HepG2 (cell line): ENCODE results near the gene RASGRF1. TPM values are rescaled to one million over a fixed set of nuclear protein-coding genes. Genes with fewer than 3 reads are reported as not detected.

ENCODE experiments used
- ATAC-seq: fragments of 200-7000 bp; cut with Tn5 transposase; 3 replicates; pipeline ENCODE4 v1.9.1; 2020; ENCODE audit warnings: mild to moderate bottlenecking, moderate library complexity
- BruUV-seq: library from RNA; stranded (reverse); fragments of 400-500 nt; replicated peaks from 2 replicates; lab custom pipeline; 2021; lab: Mats Ljungman, UMichigan
- CTCF ChIA-PET: fragments of 300-600 bp; formaldehyde crosslinking; extraction: SDS; loops from one replicate; lab custom pipeline; 2021; ENCODE audit warnings: low total read pairs, inconsistent platforms, low intra/inter-chr PET ratio; lab: Yijun Ruan, JAX
- POLR2A ChIA-PET: fragments of 350-600 bp; sonication (Branson Sonifier 250); formaldehyde crosslinking; loops from one replicate; lab custom pipeline; 2020; ENCODE audit warnings: antibody characterized with exemption, inconsistent platforms; lab: Yijun Ruan, JAX
- DNase-seq: peaks from one replicate; pipeline ENCODE4 v3.0.0-alpha.2; 2015; ENCODE audit warnings: low spot score
- FAIRE-seq: peaks from 3 replicates; lab custom pipeline; 2011; peaks lifted over from hg19 to GRCh38; lab: Jason Lieb, UNC
- H2AFZ ChIP-seq: one replicate; pipeline ENCODE4 v1.6.1; 2011; ENCODE audit warnings: low read length, inconsistent platforms
- H3K27ac ChIP-seq: fragments of 300-600 bp; 3 replicates; pipeline ENCODE4 v1.8.0; 2011; ENCODE audit warnings: mixed run types, mild to moderate bottlenecking, mixed read lengths, low read length, inconsistent platforms; ENCODE audit not compliant: insufficient read depth; ENCODE audit errors: extremely low read length
- H3K27me3 ChIP-seq, 2 experiments: fragments of 200-600 bp in 1 of 2; 2 replicates in 1 of 2; 3 replicates in 1 of 2; pipeline versions ENCODE4 v1.6.0 to v1.8.0; 2011; ENCODE audit warnings: low read length in 2 of 2, mild to moderate bottlenecking in 2 of 2, moderate library complexity in 2 of 2, inconsistent platforms in 1 of 2; ENCODE audit not compliant: insufficient read depth in 2 of 2, control insufficient read depth in 1 of 2
- H3K36me3 ChIP-seq, 2 experiments: fragments of 200-600 bp in 1 of 2; replicated peaks in 1 of 2; 2 replicates in 1 of 2; 3 replicates in 1 of 2; pipeline versions ENCODE4 v1.5.1 to v1.8.0; 2011; ENCODE audit warnings: low read length in 2 of 2, inconsistent platforms in 1 of 2; ENCODE audit not compliant: insufficient read depth in 2 of 2, control insufficient read depth in 1 of 2
- H3K4me1 ChIP-seq: 2 replicates; pipeline ENCODE4 v1.5.1; 2012; ENCODE audit warnings: low read length, inconsistent platforms; ENCODE audit not compliant: insufficient read depth
- H3K4me2 ChIP-seq: 2 replicates; pipeline ENCODE4 v1.6.0; 2011; ENCODE audit warnings: low read depth, low read length, inconsistent platforms
- H3K4me3 ChIP-seq, 3 experiments: fragments of 200-600 bp in 1 of 3; sonication (generic), shearing (Covaris generic) in 1 of 3; replicated peaks in 1 of 3; 2 replicates each; pipeline ENCODE4 v1.5.1; 2011 to 2016; ENCODE audit warnings: low read length in 3 of 3, inconsistent platforms in 2 of 3, low read depth in 2 of 3, mild to moderate bottlenecking in 2 of 3, control low read depth in 1 of 3, mixed read lengths in 1 of 3; ENCODE audit not compliant: insufficient read depth in 1 of 3
- H3K79me2 ChIP-seq: one replicate; pipeline ENCODE4 v1.6.1; 2011; ENCODE audit warnings: low read length, inconsistent platforms; ENCODE audit not compliant: insufficient read depth
- H3K9ac ChIP-seq: 2 replicates; pipeline ENCODE4 v1.6.0; 2011; ENCODE audit warnings: mild to moderate bottlenecking, low read depth, low read length, inconsistent platforms; ENCODE audit not compliant: insufficient read depth
- H3K9me3 ChIP-seq: 2 replicates; pipeline ENCODE4 v1.5.1; 2012; ENCODE audit warnings: mild to moderate bottlenecking, low read length
- H4K20me1 ChIP-seq: 2 replicates; pipeline ENCODE4 v1.6.0; 2011; ENCODE audit warnings: inconsistent platforms, mild to moderate bottlenecking, low read length, moderate library complexity; ENCODE audit not compliant: insufficient read depth
- ETV6 ChIP-seq: sonication (generic); formaldehyde crosslinking; conservative IDR thresholded peaks from 2 replicates; pipeline ENCODE4 v1.4.0; 2020; ENCODE audit warnings: missing genetic modification reagents
- KLF9 ChIP-seq: IDR thresholded peaks from 2 replicates; pipeline ENCODE4 v1.6.1; 2016; ENCODE audit warnings: low read depth
- MZF1 ChIP-seq: sonication (generic); formaldehyde crosslinking; IDR thresholded peaks from 2 replicates; pipeline ENCODE4 v1.8.1; 2023; ENCODE audit warnings: mild to moderate bottlenecking, missing genetic modification reagents, borderline replicate concordance
- RFX1 ChIP-seq: fragments of 450-650 bp; IDR thresholded peaks from 2 replicates; pipeline ENCODE4 v1.6.1; 2017
- TAF15 ChIP-seq: fragments of 200-400 bp; formaldehyde crosslinking; IDR thresholded peaks from one replicate; pipeline ENCODE4 v1.6.1; 2018; ENCODE audit warnings: mild to moderate bottlenecking, low read depth, low read length; ENCODE audit not compliant: poor library complexity, severe bottlenecking
- TMF1 ChIP-seq: sonication (generic); formaldehyde crosslinking; IDR thresholded peaks from 2 replicates; pipeline ENCODE4 v1.8.1; 2022; ENCODE audit warnings: low read depth, missing genetic modification reagents
- ZNF7 ChIP-seq: IDR thresholded peaks from 2 replicates; pipeline ENCODE4 v1.6.1; 2016; ENCODE audit warnings: missing biosample characterization, missing genetic modification reagents
- ZSCAN21 ChIP-seq: sonication (generic); formaldehyde crosslinking; IDR thresholded peaks from 2 replicates; pipeline ENCODE4 v1.8.0; 2022; ENCODE audit warnings: mild to moderate bottlenecking, missing genetic modification reagents, moderate library complexity, borderline replicate concordance
- WGBS: methylation state at CpG from one replicate; pipeline ENCODE4 v1.1.6; 2017; ENCODE audit warnings: low lambda C conversion rate; 5-methylcytosine and 5-hydroxymethylcytosine counted together
- in situ Hi-C: cut with HindIII; loops from 2 replicates; pipeline ENCODE4 v1.10.0; 2017; ENCODE audit warnings: low pct_unique_long_range_greater_than_20kb; ENCODE audit not compliant: extremely low pct_ligation_motif_present
- intact Hi-C: fragments of 100-400 bp; cut with micrococcal nuclease; formaldehyde crosslinking; loops from one replicate; pipeline ENCODE4 v1.10.0; 2022; ENCODE audit not compliant: unreplicated experiment
- polyA plus RNA-seq, 8 experiments: library from polyadenylated mRNA; depleted of rRNA in 3 of 8; stranded (reverse) in 7 of 8; unstranded in 1 of 8; fragments of >200 nt; fragmentation: Illumina TruSeq in 4 of 8; extraction: Trizol in 4 of 8; gene quantifications; 2 replicates each; pipeline versions ENCODE4 v1.2.1 to v1.2.3, GENCODE V29; 2011 to 2016; ENCODE audit warnings: low read depth in 4 of 8, missing spikeins in 1 of 8, mixed read lengths in 1 of 8; ENCODE audit not compliant: insufficient read depth in 1 of 8
- total RNA-seq, 5 experiments: library from RNA; depleted of rRNA; stranded (reverse); fragments of >200 nt; fragmentation: Illumina TruSeq; extraction: Trizol; gene quantifications; 2 replicates each; pipeline ENCODE4 v1.2.3, GENCODE V29; 2016; ENCODE audit warnings: low read depth in 1 of 5
- TF ChIP-seq, protein P1 (sequence below): sonication (generic); formaldehyde crosslinking; conservative IDR thresholded peaks from 2 replicates; pipeline ENCODE4 v1.5.0; 2020; ENCODE audit warnings: missing genetic modification reagents
- TF ChIP-seq, protein P2 (sequence below), 2 experiments: fragments of 450-650 bp in 1 of 2; sonication (generic) in 1 of 2; formaldehyde crosslinking in 1 of 2; IDR thresholded peaks; 2 replicates each; pipeline versions ENCODE4 v1.6.1 to v1.8.0; 2016 to 2022; ENCODE audit warnings: antibody characterized with exemption in 1 of 2, mild to moderate bottlenecking in 1 of 2, missing genetic modification reagents in 1 of 2
- TF ChIP-seq, protein P3 (sequence below): sonication (generic); formaldehyde crosslinking; IDR thresholded peaks from 2 replicates; pipeline ENCODE4 v1.8.1; 2023; ENCODE audit warnings: missing genetic modification reagents, inconsistent platforms, borderline replicate concordance
- TF ChIP-seq, protein P4 (sequence below): sonication (generic); formaldehyde crosslinking; IDR thresholded peaks from 2 replicates; pipeline ENCODE4 v1.8.1; 2023; ENCODE audit warnings: mild to moderate bottlenecking, missing genetic modification reagents, borderline replicate concordance

RASGRF1 gene
- total and polyA plus RNA-seq, 2 of the 13 experiments (the other 11 are each of a cell fraction or from before 2014, with no cell fraction given): 0.55 to 3.0 TPM

DNA sequence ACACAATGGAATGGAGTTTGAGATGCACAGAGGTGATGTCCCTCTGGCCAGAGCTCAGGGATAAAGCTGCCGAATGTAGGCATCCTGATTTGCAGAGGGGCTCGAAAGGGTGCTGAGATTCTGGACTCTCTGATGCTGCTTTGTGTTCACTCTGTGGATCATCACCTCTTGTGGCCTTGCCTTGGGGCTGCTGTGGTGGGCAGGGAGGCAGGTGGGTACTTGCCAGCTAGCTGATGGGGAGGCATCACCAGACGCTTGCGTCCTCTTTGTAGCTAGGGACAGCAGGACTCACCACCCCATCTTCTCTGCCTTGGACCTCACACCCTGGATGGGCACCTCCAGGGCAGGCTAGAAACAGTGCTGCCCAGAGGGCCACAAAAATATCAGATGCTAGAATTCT, 14.6 kb upstream of the RASGRF1 start (continued):
- TF ChIP-seq MZF1 (CRISPR knock-in tag) (no peak), ETV6 (no peak), KLF9 (CRISPR knock-in tag) (no peak)
- TF ChIP-seq, protein P1, sequence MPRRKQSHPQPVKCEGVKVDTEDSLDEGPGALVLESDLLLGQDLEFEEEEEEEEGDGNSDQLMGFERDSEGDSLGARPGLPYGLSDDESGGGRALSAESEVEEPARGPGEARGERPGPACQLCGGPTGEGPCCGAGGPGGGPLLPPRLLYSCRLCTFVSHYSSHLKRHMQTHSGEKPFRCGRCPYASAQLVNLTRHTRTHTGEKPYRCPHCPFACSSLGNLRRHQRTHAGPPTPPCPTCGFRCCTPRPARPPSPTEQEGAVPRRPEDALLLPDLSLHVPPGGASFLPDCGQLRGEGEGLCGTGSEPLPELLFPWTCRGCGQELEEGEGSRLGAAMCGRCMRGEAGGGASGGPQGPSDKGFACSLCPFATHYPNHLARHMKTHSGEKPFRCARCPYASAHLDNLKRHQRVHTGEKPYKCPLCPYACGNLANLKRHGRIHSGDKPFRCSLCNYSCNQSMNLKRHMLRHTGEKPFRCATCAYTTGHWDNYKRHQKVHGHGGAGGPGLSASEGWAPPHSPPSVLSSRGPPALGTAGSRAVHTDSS (CRISPR knock-in tag): no peak

DNA sequence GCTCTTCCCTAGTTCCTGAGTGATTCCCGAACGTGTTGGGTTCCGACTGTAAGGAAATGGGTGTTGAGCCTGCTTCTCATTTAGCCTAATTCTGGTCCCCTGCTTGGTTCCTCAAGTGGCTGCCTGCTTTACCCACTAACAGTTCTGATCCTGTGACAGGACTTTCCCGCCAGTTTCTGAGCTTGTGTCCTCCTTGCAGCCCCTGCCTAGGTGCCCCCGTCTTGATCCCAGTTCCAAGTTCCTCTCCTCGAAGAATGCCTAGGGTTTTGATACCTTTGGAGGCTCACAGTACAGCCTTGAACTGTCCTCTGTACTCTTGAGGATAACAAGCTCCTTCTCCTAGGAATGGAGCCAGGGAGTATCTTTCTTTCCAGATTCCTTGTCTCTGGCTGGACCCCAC, 12.0 kb upstream of the RASGRF1 start:
- in situ Hi-C loops: no loop called here
- WGBS: 16% methylated on average over 6 of the region's 6 CpGs
- CTCF ChIA-PET: no interaction called here
- TF ChIP-seq, protein P2, sequence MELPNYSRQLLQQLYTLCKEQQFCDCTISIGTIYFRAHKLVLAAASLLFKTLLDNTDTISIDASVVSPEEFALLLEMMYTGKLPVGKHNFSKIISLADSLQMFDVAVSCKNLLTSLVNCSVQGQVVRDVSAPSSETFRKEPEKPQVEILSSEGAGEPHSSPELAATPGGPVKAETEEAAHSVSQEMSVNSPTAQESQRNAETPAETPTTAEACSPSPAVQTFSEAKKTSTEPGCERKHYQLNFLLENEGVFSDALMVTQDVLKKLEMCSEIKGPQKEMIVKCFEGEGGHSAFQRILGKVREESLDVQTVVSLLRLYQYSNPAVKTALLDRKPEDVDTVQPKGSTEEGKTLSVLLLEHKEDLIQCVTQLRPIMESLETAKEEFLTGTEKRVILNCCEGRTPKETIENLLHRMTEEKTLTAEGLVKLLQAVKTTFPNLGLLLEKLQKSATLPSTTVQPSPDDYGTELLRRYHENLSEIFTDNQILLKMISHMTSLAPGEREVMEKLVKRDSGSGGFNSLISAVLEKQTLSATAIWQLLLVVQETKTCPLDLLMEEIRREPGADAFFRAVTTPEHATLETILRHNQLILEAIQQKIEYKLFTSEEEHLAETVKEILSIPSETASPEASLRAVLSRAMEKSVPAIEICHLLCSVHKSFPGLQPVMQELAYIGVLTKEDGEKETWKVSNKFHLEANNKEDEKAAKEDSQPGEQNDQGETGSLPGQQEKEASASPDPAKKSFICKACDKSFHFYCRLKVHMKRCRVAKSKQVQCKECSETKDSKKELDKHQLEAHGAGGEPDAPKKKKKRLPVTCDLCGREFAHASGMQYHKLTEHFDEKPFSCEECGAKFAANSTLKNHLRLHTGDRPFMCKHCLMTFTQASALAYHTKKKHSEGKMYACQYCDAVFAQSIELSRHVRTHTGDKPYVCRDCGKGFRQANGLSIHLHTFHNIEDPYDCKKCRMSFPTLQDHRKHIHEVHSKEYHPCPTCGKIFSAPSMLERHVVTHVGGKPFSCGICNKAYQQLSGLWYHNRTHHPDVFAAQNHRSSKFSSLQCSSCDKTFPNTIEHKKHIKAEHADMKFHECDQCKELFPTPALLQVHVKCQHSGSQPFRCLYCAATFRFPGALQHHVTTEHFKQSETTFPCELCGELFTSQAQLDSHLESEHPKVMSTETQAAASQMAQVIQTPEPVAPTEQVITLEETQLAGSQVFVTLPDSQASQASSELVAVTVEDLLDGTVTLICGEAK (IDR thresholded peaks at IDR 0.05): no peak
- TF ChIP-seq, protein P2 (CRISPR knock-in tag; IDR thresholded peaks at IDR 0.05): no peak
- TF ChIP-seq, protein P3, sequence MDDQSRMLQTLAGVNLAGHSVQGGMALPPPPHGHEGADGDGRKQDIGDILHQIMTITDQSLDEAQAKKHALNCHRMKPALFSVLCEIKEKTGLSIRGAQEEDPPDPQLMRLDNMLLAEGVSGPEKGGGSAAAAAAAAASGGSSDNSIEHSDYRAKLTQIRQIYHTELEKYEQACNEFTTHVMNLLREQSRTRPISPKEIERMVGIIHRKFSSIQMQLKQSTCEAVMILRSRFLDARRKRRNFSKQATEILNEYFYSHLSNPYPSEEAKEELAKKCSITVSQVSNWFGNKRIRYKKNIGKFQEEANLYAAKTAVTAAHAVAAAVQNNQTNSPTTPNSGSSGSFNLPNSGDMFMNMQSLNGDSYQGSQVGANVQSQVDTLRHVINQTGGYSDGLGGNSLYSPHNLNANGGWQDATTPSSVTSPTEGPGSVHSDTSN (CRISPR knock-in tag): no peak
- TF ChIP-seq RFX1 (no peak), ZNF7 (CRISPR knock-in tag) (no peak), TMF1 (CRISPR knock-in tag) (no peak), TAF15 (no peak), ZSCAN21 (no peak)
- TF ChIP-seq, protein P4, sequence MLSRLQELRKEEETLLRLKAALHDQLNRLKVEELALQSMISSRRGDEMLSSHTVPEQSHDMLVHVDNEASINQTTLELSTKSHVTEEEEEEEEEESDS (CRISPR knock-in tag): no peak

More for the DNA sequence above, 12.0 kb upstream of the RASGRF1 start:
- Histone ChIP-seq H3K36me3 (no peaks in the 10 kb centered on the region), H3K9ac (no peak overlapping the region), H4K20me1 (no peaks in the 10 kb centered on the region), H2AFZ (no peak overlapping the region), H3K4me3 (no peak overlapping the region), H3K4me1 (no peaks in the 10 kb centered on the region), H3K4me2 (no peak overlapping the region), H3K27ac (no peak overlapping the region), H3K79me2 (no peaks in the 10 kb centered on the region), H3K9me3 (no peaks in the 10 kb centered on the region), H3K27me3 (peaks cover 2 to 30% of the 10 kb centered on the region in 2 experiments; a peak in 2 of 5 replicates)
- no peak for ATAC-seq
- intact Hi-C loops: no loop called here
- BruUV-seq: no TSS peak
- DNase-seq: no peak
- POLR2A ChIA-PET: no interaction called here
- no peak for FAIRE-seq
